Left colon (tissue), 2 donors: Measurements from ENCODE around the gene ADAR. TPM values are rescaled to one million over a fixed set of nuclear protein-coding genes. Genes with fewer than 3 reads are reported as not detected.

Experiments
- ATAC-seq: fragments of 200-7000 bp; cut with Tn5 transposase; one replicate; pipeline ENCODE4 v1.9.1; 2020; ENCODE audit warnings: mild to moderate bottlenecking, moderate library complexity
- DNase-seq, 2 donors: peaks; one replicate each; pipeline ENCODE4 v3.0.0-alpha.2; 2020
- intact Hi-C, 2 donors: fragments of 100-400 bp; cut with DNase I in 1 of 2; cut with micrococcal nuclease in 1 of 2; formaldehyde crosslinking; loops; one replicate each; pipeline versions ENCODE4 v1.11.2 to v1.14.0; 2022; cut with DNase I, micrococcal nuclease
- total RNA-seq, 2 donors: library from RNA; stranded (reverse); fragmentation: NEBNext Ultra II Directional; extraction: Animal tissue kit (Norgen Biotek cat#: 25700); gene quantifications; one replicate each; pipeline ENCODE4 v1.2.1, GENCODE V29; 2021
- donor health status: DM: no; HTN: no; CAD: no.
- donor health status: DM: yes; HTN: yes; CAD: no.

ADAR gene
- total RNA-seq, 2 donors from 2014 or later, result 119 to 138 TPM

GRCh38 chr1:154568157-154568815 is 39.7 kb downstream of the ADAR start:
- intact Hi-C loops, result no loop called here
- ATAC-seq (no peak), DNase-seq (no peak)

- peak; percentile 99 for ATAC-seq
- intact Hi-C loops, result no loop called here
- peak in 1 of 2 donors; percentile 71 for DNase-seq
Observed at GRCh38 chr1:154567386-154568156, 40.4 kb downstream of the ADAR start, which contains the start of gene CHRNB2. CHRNB2 (plus strand) TSS chr1:154567778; CDS start chr1:154568045, 267 bp downstream.

GRCh38 chr1:154565876-154566275 is 42.1 kb downstream of the ADAR start:
- intact Hi-C loops, result no loop called here
- no peak for ATAC-seq

GRCh38 chr1:154559466-154560044 is 48.4 kb downstream of the ADAR start:
- intact Hi-C loops, result loop anchor here in 1 of 2 donors (5.0 kb wide), 1 partner anchor 318 kb away; no protein-coding TSS in a partner anchor
- peak; percentile 70 for ATAC-seq
- DNase-seq, result peak; percentile 82 to 90

More at GRCh38 chr1:154565876-154566275, 42.1 kb downstream of the ADAR start:
- no peak for DNase-seq

GRCh38 chr1:154558720-154559465 is 49.1 kb downstream of the ADAR start:
- intact Hi-C loops, result no loop called here

GRCh38 chr1:154557939-154558719 is 49.9 kb downstream of the ADAR start, which contains the start of gene UBE2Q1:
UBE2Q1 (minus strand) TSS chr1:154558662; CDS start chr1:154558553, 109 bp downstream.
- ATAC-seq, result no peak
- intact Hi-C loops, result no loop called here

More at GRCh38 chr1:154558720-154559465, 49.1 kb downstream of the ADAR start:
- DNase-seq (peak; percentile 99 to 100), ATAC-seq (peak; percentile 91)

GRCh38 chr1:154557248-154557938 is 50.6 kb downstream of the ADAR start:
- no peak for DNase-seq
- no peak for ATAC-seq
- intact Hi-C loops, result no loop called here

More at GRCh38 chr1:154557939-154558719, 49.9 kb downstream of the ADAR start, which contains the start of gene UBE2Q1:
- DNase-seq, result peak; percentile 42 to 71

- intact Hi-C loops, result no loop called here
- no peak for DNase-seq
- no peak for ATAC-seq
Observed at GRCh38 chr1:154556422-154556821, 51.6 kb downstream of the ADAR start.

GRCh38 chr1:154553056-154554030 is 54.6 kb downstream of the ADAR start:
- intact Hi-C loops, result no loop called here
- DNase-seq (no peak), ATAC-seq (no peak)

- ATAC-seq, result no peak
- DNase-seq, result no peak
- intact Hi-C loops, result no loop called here
Observed at GRCh38 chr1:154552036-154552435, 56.0 kb downstream of the ADAR start.

- ATAC-seq, result peak; percentile 76
- intact Hi-C loops, result no loop called here
- peak in 1 of 2 donors; percentile 25 for DNase-seq
Observed at GRCh38 chr1:154551474-154551873, 56.5 kb downstream of the ADAR start.

- intact Hi-C loops, result no loop called here
- ATAC-seq (no peak), DNase-seq (no peak)
Observed at GRCh38 chr1:154550657-154551056, 57.3 kb downstream of the ADAR start.

GRCh38 chr1:154550070-154550469 is 57.9 kb downstream of the ADAR start:
- intact Hi-C loops, result no loop called here
- no peak for DNase-seq

GRCh38 chr1:154549202-154549770 is 58.7 kb downstream of the ADAR start:
- intact Hi-C loops, result loop anchor here in 1 of 2 donors (10.0 kb wide), 1 partner anchor 64 kb away; no protein-coding TSS in a partner anchor

More at GRCh38 chr1:154550070-154550469, 57.9 kb downstream of the ADAR start:
- no peak for ATAC-seq

GRCh38 chr1:154548028-154548427 is 60.0 kb downstream of the ADAR start:
- intact Hi-C loops, result loop anchor here in 1 of 2 donors (10.0 kb wide), 1 partner anchor 63 kb away; no protein-coding TSS in a partner anchor
- no peak for DNase-seq
- peak; percentile 41 for ATAC-seq

More at GRCh38 chr1:154549202-154549770, 58.7 kb downstream of the ADAR start:
- DNase-seq (no peak), ATAC-seq (no peak)
